HG02938 (cell line): ENCODE measurements around the gene BLOC1S6.
"Not testable (repeated sequence)": the region's sequence is repeated elsewhere in the genome, so short reads cannot be mapped to it uniquely, and the experiment has no call there.

Experiments
- ATAC-seq: cut with Tn5 transposase; IDR thresholded peaks from one replicate; pipeline ENCODE4 v1.9.1; 2021; ENCODE audit warnings: mild to moderate bottlenecking, moderate library complexity; ENCODE audit not compliant: unreplicated experiment

BLOC1S6 gene

GRCh38 chr15:45637552-45638033, 50.4 kb downstream of the BLOC1S6 start:
- ATAC-seq, result peak; percentile 57

- ATAC-seq, result no peak
Measured at GRCh38 chr15:45640616-45641015, 53.4 kb downstream of the BLOC1S6 start.

DNA sequence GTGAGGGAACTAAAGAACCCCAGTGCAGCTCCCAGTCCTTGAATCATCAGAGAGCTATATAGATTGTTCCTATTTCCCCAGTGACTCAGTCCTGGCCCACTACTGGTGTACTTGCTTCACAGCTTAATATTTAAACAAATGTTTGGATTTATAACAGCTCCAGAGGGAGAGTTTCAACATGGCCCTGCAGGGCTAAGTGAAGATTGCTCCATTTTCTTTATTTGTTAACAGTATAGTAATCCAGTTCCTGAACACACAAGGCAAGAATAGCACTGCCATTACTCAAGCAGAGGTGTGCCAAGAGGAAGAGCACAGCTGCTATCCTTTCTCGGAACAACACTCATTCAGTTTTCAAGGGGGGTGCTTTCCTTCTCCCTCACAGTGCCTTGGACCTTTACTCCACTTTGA, 54.2 kb downstream of the BLOC1S6 start:
- ATAC-seq, result no peak

- no peak for ATAC-seq
Measured at GRCh38 chr15:45641999-45642932, 55.1 kb downstream of the BLOC1S6 start.

GRCh38 chr15:45644437-45644836, 57.3 kb downstream of the BLOC1S6 start:
- no peak for ATAC-seq

DNA sequence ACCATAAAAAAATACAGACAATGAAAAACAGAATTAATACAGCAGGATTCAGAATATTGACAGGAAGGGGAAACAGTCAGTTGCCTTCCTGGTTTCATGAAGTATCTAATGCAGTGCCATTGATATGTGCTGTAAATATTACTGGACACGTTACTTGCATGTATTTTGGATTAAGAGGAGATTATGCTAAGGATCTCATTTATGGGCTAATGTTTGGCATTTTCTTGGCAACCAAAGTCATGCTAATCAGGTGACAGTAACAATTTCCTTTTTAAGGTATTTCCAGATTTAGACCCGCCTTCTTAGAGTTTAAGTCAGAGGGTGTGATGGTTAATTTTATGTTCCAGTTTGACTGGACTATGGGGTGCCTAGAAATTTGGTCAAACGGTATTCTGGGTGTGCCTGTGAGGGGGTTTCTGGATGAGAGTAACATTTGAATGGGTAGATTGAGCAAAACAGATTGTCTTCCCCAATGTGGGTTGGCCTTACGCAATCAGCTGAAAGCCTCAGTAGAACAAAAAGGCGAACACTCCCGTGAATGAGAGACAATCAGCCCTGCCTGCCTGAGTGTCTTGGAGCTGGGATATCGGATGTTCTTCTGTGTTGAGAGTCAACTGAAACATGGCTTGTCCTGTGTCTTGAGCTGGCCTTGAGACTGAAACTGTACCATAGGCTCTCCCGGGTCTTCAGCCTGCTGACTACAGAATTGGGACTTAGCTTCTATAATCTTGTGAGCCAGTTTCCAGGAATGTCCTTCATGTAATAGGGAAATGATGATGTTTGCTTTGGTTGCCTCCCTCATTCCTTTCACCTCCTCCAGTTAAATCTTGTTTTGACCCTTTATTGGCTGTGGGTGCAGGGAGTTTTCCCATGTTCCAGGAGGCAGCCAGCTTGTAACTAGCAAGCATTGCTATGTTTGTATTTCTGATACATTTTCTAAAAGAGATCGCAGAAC, 58.1 kb downstream of the BLOC1S6 start:
- no peak for ATAC-seq

DNA sequence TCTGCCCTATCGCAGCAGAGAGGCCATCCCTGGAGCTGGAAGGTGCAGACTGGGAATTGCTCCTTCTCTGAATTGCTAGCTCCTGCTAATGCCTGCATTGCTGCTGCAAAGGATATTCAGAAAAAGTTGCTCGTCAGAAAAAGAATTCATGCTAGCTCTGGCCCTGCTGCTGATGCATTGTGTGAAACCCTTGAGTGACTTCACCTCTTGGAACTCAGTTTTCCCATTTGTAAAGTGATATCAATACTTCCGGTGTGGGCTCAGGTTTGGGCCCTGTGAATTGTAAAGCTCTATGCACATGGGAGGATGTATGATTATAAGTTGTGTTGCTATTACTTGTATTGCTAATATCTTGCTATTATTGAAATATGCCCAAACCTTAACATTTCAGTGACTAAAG, 59.0 kb downstream of the BLOC1S6 start:
- ATAC-seq, result no peak

DNA sequence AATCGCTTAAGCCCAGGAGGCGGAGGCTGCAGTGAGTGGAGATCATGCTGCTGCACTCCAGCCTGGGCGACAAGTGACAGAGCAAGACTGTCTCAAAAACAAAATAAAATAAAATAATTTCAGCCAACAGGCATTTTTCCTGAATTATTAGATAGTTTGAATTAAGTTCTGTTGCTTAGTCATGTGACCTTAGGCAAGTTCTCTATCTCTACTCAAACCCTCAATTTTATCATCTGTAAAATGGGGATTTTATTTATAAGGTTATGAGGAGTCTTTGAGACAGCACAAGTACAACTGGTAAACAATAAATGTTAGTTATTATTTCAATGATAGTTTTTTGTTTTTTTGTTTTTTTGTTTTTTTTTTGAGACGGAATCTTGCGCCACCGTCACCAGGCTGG, 60.6 kb downstream of the BLOC1S6 start:
- ATAC-seq, result no peak

DNA sequence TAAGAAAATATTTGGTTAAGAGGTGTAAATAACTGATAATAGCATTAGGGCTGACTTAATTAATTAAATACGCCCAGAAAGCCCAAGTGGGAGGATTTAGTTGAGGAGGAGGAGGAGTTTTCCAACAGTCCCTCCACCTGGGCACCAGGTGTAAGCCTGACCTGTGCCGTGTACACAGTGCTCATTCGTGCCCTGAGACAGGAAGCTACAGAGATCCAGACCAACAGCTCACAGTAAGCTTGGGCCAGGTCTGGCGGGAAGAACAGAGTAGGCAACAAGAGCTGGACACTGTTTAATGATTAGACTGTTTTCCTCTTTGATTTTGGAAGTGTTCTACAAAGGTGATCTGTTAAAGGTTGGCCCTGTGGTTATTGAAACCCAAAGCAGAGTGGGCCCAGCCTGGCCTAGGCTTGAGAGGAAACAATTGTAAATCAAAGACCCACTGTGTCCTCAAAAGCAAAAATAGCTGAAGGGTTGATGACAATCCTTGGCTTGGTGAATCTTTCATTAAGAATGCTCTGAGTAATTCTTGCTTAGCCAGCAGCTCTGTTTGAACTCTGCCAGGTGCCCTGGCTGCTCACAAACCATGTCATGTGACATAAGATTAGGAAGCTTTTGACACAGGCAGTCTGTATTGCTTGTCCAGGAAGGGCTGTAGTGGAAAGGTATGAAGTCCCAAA, 61.5 kb downstream of the BLOC1S6 start:
- no peak for ATAC-seq

GRCh38 chr15:45650007-45650406, 62.8 kb downstream of the BLOC1S6 start:
- not testable (repeated sequence) for ATAC-seq

DNA sequence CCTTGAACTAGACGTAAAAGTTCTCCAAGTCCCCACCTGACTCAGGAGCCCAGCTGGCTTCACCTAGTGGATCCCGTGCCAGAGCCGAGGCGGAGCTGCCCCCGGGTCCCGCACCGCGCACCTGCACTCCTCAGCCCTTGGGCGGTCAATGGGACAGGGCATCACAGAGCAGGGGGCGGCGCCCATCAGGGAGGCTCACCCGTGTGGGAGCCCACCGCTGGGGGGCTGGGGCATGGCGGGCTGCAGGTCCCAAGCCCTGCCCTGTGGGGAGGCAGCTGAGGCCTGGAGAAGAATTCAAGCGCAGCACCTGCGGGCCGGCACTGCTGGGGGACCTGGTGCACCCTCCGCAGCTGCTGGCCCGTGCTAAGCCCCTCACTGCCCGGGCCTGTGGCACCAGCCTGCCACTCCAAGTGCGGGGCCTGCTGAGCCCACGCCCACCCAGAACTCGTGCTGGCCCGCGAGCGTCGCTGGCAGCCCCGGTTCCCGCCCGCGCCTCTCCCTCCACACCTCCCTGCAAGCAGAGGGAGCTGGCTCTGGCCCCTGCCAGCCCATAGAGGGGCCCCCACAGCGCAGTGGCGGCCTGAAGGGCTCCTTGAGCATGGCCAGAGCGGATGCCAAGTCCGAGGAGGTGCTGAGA, 63.8 kb downstream of the BLOC1S6 start:
- no peak for ATAC-seq

- no peak for ATAC-seq
Measured at GRCh38 chr15:45653702-45654424, 66.7 kb downstream of the BLOC1S6 start.

DNA sequence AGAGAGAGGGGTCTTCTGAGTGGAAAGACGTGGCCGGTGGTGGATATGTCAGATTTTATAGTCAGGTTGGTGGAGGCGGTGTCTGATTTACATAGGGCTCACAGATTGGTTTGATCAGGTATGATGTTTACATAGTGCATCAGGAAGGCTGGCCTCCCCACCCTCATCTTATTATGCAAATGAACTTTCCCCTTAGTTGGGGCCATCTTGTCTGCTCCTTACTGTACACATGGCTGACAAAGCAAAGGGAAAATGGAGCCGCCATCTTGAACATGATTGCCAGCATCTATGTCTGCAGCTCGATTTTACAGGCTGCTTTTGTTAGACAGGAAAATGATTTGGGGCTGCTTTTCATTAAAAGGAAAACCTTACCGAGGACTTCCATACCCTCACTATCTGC, 67.6 kb downstream of the BLOC1S6 start:
- no peak for ATAC-seq

DNA sequence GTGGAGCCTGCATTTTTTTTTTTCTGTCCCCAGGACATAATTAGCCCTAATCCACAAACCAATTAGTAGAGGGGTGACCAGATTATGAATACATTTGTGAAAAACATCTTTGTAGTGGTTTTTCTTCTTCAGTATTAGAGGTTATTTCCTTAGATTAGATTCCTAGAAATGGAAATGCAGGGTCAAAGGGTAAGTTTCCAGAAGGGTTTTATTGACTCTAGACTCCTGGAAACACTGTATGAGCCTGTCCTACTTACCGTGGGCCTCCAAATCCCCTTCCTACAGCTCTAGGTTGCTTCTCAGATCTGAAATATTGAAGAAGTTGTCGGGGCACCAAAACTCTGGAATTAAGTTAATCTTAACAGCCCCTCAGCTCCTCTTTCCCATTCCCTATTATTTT, 70.1 kb downstream of the BLOC1S6 start:
- no peak for ATAC-seq

GRCh38 chr15:45657764-45658545, 70.8 kb downstream of the BLOC1S6 start:
- no peak for ATAC-seq
